B cell (primary cell): ENCODE measurements around the gene BICRAL. TPM values are rescaled to one million over a fixed set of nuclear protein-coding genes. Genes with fewer than 3 reads are reported as not detected.

ENCODE experiments used
- ATAC-seq: fragments of 200-7000 bp; cut with Tn5 transposase; one replicate; pipeline ENCODE4 v1.10.0; 2021; ENCODE audit warnings: low read depth, mild to moderate bottlenecking, moderate number of reproducible peaks, moderate library complexity
- CTCF ChIA-PET: fragments of 350-600 bp; sonication (Branson Sonifier 250); formaldehyde crosslinking; loops from one replicate; lab custom pipeline; 2021; ENCODE audit warnings: antibody characterized with exemption, inconsistent platforms; lab: Charles Lee
- POLR2A ChIA-PET: fragments of 350-600 bp; sonication (Branson Sonifier 250); formaldehyde crosslinking; loops from one replicate; lab custom pipeline; 2021; ENCODE audit warnings: antibody characterized with exemption; lab: Charles Lee
- DNase-seq: peaks from one replicate; pipeline ENCODE4 v3.0.0; 2013
- H2AFZ ChIP-seq: 2 replicates; pipeline ENCODE4 v1.6.1; 2012; ENCODE audit warnings: mild to moderate bottlenecking, low read depth, low read length; ENCODE audit not compliant: insufficient read depth, poor library complexity, severe bottlenecking
- H3K27ac ChIP-seq, 2 donors: 1 replicate in 1 of 2; 2 replicates in 1 of 2; pipeline ENCODE4 v1.5.1; 2012 to 2013; ENCODE audit warnings: low read length in 2 of 2, mild to moderate bottlenecking in 2 of 2, moderate library complexity in 1 of 2
- H3K27me3 ChIP-seq, 4 experiments: fragments of 200-600 bp in 1 of 4; sonication (generic) in 1 of 4; replicated peaks in 1 of 4; 1 replicate in 2 of 4; 2 replicates in 2 of 4; pipeline versions ENCODE4 v1.6.1 to v1.7.0; 2013 to 2016; ENCODE audit warnings: low read length in 3 of 4, mild to moderate bottlenecking in 2 of 4, mixed read lengths in 1 of 4, moderate library complexity in 1 of 4; ENCODE audit not compliant: insufficient read depth in 4 of 4, control insufficient read depth in 3 of 4; ENCODE audit errors: control extremely low read depth in 1 of 4
- H3K36me3 ChIP-seq, 2 experiments: replicated peaks in 1 of 2; 1 replicate in 1 of 2; 2 replicates in 1 of 2; pipeline versions ENCODE4 v1.6.1 to v1.7.1; 2013; ENCODE audit warnings: low read length in 1 of 2; ENCODE audit not compliant: insufficient read depth in 2 of 2, control insufficient read depth in 1 of 2; ENCODE audit errors: control extremely low read depth in 1 of 2, extremely low read depth in 1 of 2
- H3K4me1 ChIP-seq, 2 donors: fragments of 200-600 bp in 1 of 2; sonication (generic) in 1 of 2; 1 replicate in 1 of 2; 2 replicates in 1 of 2; pipeline versions ENCODE4 v1.5.1 to v1.6.1; 2013 to 2017; ENCODE audit warnings: low read length in 2 of 2; ENCODE audit not compliant: control insufficient read depth in 2 of 2, insufficient read depth in 2 of 2
- H3K4me2 ChIP-seq: replicated peaks from 2 replicates; pipeline ENCODE3; 2012; ENCODE audit warnings: mild to moderate bottlenecking, low read depth, low read length; ENCODE audit not compliant: poor library complexity, severe bottlenecking
- H3K4me3 ChIP-seq, 5 experiments: fragments of 200-600 bp in 1 of 5; sonication (generic) in 1 of 5; 1 replicate in 3 of 5; 2 replicates in 2 of 5; pipeline versions ENCODE4 v1.5.1 to v1.7.0; 2011 to 2016; ENCODE audit warnings: low read length in 4 of 5, mild to moderate bottlenecking in 4 of 5, low read depth in 2 of 5, control low read depth in 1 of 5, moderate library complexity in 1 of 5; ENCODE audit not compliant: insufficient read depth in 1 of 5; ENCODE audit errors: control extremely low read depth in 1 of 5, extremely low read depth in 1 of 5
- H3K79me2 ChIP-seq: fragments of 200-600 bp; sonication (generic); one replicate; pipeline ENCODE4 v1.6.0; 2016; ENCODE audit warnings: low read length; ENCODE audit not compliant: control insufficient read depth, insufficient read depth
- H3K9ac ChIP-seq: fragments of 200-600 bp; sonication (generic); 2 replicates; pipeline ENCODE4 v1.6.1; 2017; ENCODE audit warnings: mild to moderate bottlenecking, low read length, moderate library complexity
- H3K9me3 ChIP-seq, 3 donors: one replicate each; pipeline versions ENCODE4 v1.6.1 to v1.7.1; 2013; ENCODE audit warnings: low read length in 2 of 3; ENCODE audit not compliant: control insufficient read depth in 2 of 3, insufficient read depth in 1 of 3; ENCODE audit errors: control extremely low read depth in 1 of 3
- H4K20me1 ChIP-seq: 2 replicates; pipeline ENCODE4 v1.6.0; 2012; ENCODE audit warnings: mild to moderate bottlenecking, low read length; ENCODE audit not compliant: insufficient read depth, control insufficient read depth, poor library complexity, severe bottlenecking
- H3K27ac Mint-ChIP-seq: one replicate; pipeline ENCODE4 v1.8.0; 2021; ENCODE audit warnings: mixed read lengths
- H3K27me3 Mint-ChIP-seq: one replicate; pipeline ENCODE4 v1.8.0; 2021; ENCODE audit warnings: mixed read lengths
- H3K4me1 Mint-ChIP-seq: one replicate; pipeline ENCODE4 v1.8.0; 2021; ENCODE audit warnings: mixed read lengths
- H3K4me3 Mint-ChIP-seq: one replicate; pipeline ENCODE4 v1.8.0; 2021; ENCODE audit warnings: mixed read lengths
- H3K9me3 Mint-ChIP-seq: one replicate; pipeline ENCODE4 v1.8.0; 2022; ENCODE audit warnings: mixed read lengths; ENCODE audit not compliant: insufficient read depth
- EZH2 ChIP-seq: IDR thresholded peaks from 2 replicates; pipeline ENCODE4 v1.6.1; 2012; ENCODE audit warnings: borderline replicate concordance, low read depth, mild to moderate bottlenecking, moderate library complexity, low read length; ENCODE audit not compliant: insufficient read depth, poor library complexity, severe bottlenecking
- WGBS: methylation state at CpG from one replicate; pipeline ENCODE4 v1.1.5; 2013; ENCODE audit warnings: missing lambda C conversion rate; ENCODE audit not compliant: insufficient coverage; 5-methylcytosine and 5-hydroxymethylcytosine counted together
- intact Hi-C: fragments of 100-400 bp; cut with micrococcal nuclease; formaldehyde crosslinking; loops from one replicate; pipeline ENCODE4 v1.10.0; 2022
- polyA plus RNA-seq: library from polyadenylated mRNA; depleted of rRNA; stranded (reverse); fragments of >200 nt; gene quantifications from 2 replicates; pipeline ENCODE4 v1.2.3, GENCODE V29; 2012
- total RNA-seq, 2 donors: library from RNA; stranded (reverse); fragments of 120-200 nt in 1 of 2; gene quantifications; 1 replicate in 1 of 2; 2 replicates in 1 of 2; pipeline versions ENCODE4 v1.2.3 to v1.2.4, GENCODE V29; 2013 to 2022
- TF ChIP-seq, protein P1 (sequence below): fragments of 200-600 bp; IDR thresholded peaks from one replicate; pipeline ENCODE4 v1.8.0; 2022; ENCODE audit warnings: antibody characterized with exemption, mild to moderate bottlenecking

The BICRAL gene
- total and polyA plus RNA-seq, 2 donors (not counting 1 experiment from before 2014, with no cell fraction given) = 17.5 to 34.1 TPM

DNA sequence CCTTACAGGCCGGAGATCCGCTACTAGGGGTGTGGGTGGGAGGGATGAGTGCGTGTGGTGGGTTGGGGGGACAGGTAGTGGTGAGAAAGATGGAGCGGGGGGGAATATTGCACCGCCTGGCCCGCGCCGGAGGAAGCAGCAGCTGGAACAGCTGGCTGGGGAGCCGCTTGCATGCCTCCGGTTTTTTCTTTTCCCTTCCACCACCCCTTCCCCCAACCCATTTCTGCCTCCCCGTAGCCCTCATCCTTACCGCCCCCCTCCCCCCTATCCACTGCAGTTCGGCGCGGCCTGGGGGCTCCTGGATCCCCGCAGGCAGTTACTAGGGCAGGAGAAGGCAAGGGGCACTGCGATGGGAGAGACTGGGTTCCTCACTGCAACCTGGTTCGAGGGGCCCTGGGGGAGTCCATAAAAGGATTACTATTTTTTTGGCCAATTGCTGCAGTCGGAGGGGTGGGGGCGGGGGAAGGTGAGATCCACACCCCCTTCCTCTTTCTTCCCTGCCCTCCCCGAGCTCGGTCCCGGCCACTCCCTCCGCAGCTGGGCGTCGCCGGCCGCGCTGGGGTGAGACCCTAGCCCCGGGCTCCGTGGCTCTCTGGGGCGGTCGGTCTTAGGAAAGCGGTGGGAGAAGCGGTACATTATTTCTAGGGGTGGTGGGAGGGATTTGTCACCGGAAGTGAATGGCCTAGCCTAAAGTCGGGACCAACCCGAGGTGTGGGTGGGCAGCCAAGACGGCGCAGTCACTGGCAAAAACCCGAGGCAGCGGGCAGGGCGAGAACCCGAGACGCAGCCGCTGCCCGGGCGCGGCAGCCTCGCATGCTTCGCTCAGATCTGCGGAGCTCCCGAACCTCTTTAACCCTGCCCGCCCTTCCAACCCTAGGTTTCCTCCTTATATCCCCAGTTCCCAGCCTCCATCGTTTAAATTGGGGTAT lies 35.1 kb upstream of the BICRAL start:
- Histone ChIP-seq H3K4me3 (peak overlapping the region; percentile 76 to 96 (median 84)), H3K27ac (peak overlapping the region; percentile 71 to 83), H3K9ac (peak overlapping the region; percentile 98), H3K79me2 (peaks cover 55% of the 10 kb centered on the region), H2AFZ (peak overlapping the region; percentile 74), H3K27me3 (no peaks in the 10 kb centered on the region), H4K20me1 (peaks cover 22% of the 10 kb centered on the region), H3K36me3 (no peaks in the 10 kb centered on the region), H3K4me1 (peaks cover 21 to 28% of the 10 kb centered on the region in 2 donors), H3K9me3 (peaks cover 0 to 23% (median 0%) of the 10 kb centered on the region in 3 donors), H3K4me2 (peak overlapping the region; percentile 78)
- H3K4me3 Mint-ChIP-seq = peak overlapping the region; percentile 100
- ATAC-seq (peak; percentile 67), DNase-seq (peak; percentile 93)
- peak overlapping the region; percentile 100 for H3K27ac Mint-ChIP-seq
- ChIA-PET POLR2A (interaction anchor here (0.5 to 8.2 kb wide), 34 partner anchors 9 to 1674 kb away, joined by 3 to 426 read pairs (median 5); partner anchors contain the start of genes BICRAL, CNPY3, CUL7 and NFYA), CTCF (interaction anchor here (0.6 to 3.9 kb wide), 6 partner anchors 20 to 153 kb away, joined by 3 to 29 read pairs (median 10); partner anchors contain the start of genes BICRAL and RPL7L1)
- peaks cover 38% of the 10 kb centered on the region for H3K4me1 Mint-ChIP-seq
- intact Hi-C loops = loop anchor here (1.0 to 5.0 kb wide), 11 partner anchors 20 to 529 kb away; partner anchors contain the start of genes BICRAL, CNPY3, KLC4 and MRPL2
- 0% methylated on average over 34 of the region's 55 CpGs for WGBS
- H3K9me3 Mint-ChIP-seq = no peaks in the 10 kb centered on the region
- no peaks in the 10 kb centered on the region for H3K27me3 Mint-ChIP-seq
- TF ChIP-seq, protein P1, sequence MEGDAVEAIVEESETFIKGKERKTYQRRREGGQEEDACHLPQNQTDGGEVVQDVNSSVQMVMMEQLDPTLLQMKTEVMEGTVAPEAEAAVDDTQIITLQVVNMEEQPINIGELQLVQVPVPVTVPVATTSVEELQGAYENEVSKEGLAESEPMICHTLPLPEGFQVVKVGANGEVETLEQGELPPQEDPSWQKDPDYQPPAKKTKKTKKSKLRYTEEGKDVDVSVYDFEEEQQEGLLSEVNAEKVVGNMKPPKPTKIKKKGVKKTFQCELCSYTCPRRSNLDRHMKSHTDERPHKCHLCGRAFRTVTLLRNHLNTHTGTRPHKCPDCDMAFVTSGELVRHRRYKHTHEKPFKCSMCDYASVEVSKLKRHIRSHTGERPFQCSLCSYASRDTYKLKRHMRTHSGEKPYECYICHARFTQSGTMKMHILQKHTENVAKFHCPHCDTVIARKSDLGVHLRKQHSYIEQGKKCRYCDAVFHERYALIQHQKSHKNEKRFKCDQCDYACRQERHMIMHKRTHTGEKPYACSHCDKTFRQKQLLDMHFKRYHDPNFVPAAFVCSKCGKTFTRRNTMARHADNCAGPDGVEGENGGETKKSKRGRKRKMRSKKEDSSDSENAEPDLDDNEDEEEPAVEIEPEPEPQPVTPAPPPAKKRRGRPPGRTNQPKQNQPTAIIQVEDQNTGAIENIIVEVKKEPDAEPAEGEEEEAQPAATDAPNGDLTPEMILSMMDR = no peak
- TF ChIP-seq EZH2 = no peak
